ENCODE results near the gene PPP2R2C.

The PPP2R2C gene

GRCh38 chr4:6339818-6340445 lies 132.5 kb downstream of the PPP2R2C start:
- TF ChIP-seq, protein P1, sequence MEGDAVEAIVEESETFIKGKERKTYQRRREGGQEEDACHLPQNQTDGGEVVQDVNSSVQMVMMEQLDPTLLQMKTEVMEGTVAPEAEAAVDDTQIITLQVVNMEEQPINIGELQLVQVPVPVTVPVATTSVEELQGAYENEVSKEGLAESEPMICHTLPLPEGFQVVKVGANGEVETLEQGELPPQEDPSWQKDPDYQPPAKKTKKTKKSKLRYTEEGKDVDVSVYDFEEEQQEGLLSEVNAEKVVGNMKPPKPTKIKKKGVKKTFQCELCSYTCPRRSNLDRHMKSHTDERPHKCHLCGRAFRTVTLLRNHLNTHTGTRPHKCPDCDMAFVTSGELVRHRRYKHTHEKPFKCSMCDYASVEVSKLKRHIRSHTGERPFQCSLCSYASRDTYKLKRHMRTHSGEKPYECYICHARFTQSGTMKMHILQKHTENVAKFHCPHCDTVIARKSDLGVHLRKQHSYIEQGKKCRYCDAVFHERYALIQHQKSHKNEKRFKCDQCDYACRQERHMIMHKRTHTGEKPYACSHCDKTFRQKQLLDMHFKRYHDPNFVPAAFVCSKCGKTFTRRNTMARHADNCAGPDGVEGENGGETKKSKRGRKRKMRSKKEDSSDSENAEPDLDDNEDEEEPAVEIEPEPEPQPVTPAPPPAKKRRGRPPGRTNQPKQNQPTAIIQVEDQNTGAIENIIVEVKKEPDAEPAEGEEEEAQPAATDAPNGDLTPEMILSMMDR (IDR thresholded peaks at IDR 0.05; ENCODE audit: extremely low read depth, insufficient read depth, missing control alignments), result no peak
- no peak for DNase-seq (ENCODE audit: low spot score)
- in situ Hi-C loops (cut with MboI; ENCODE audit: low pct_unique_long_range_greater_than_20kb, low sequenced_read_pairs, unreplicated experiment), result no loop called here

- in situ Hi-C loops (cut with MboI; ENCODE audit: low pct_unique_long_range_greater_than_20kb, low sequenced_read_pairs, unreplicated experiment), result no loop called here
- TF ChIP-seq, protein P1 (IDR thresholded peaks at IDR 0.05; ENCODE audit: extremely low read depth, insufficient read depth, missing control alignments), result no peak
- no peak for DNase-seq (ENCODE audit: low spot score)
Measured at GRCh38 chr4:6338951-6339817, 133.2 kb downstream of the PPP2R2C start.

DNA sequence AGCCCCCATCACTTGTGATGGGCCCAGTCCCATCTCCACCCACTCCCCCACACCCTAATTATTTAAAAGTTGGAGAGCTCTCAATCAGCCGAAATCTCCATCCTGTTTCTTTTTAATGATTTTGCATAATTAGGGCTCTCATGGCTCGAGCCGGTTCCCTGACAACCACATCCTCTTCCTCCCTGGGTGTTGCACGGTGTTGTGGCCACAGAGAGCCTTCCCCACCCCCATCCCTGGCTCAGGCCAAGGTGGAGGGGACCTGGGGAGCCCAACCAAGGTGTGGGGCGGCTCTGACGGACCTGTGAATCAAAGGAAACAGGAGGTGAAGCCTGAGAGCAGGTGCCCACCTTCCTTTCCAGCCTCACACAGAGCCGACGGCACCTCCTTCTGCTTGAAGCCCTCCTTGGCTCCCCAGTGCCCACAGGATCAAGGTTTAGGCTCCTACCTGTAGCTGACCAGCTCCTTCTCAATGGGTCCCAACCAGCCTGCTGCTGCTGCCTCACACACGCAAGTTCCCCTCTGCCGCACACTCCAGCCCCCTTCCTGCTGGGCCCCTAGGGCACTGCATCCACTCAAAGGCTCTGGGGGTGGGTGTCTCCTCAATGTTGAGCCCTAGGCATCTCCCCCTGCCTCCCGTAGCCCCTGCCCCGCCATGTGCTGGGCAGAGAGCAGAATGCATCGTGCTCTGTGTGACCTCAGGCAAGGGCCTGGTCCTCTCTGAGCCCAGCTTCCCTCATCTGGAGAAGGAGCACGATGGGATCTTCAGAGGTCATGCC lies 134.1 kb downstream of the PPP2R2C start:
- in situ Hi-C loops (cut with MboI; ENCODE audit: low pct_unique_long_range_greater_than_20kb, low sequenced_read_pairs, unreplicated experiment), result no loop called here
- TF ChIP-seq, protein P1 (IDR thresholded peaks at IDR 0.05; ENCODE audit: extremely low read depth, insufficient read depth, missing control alignments), result no peak
- DNase-seq (ENCODE audit: low spot score), result no peak

DNA sequence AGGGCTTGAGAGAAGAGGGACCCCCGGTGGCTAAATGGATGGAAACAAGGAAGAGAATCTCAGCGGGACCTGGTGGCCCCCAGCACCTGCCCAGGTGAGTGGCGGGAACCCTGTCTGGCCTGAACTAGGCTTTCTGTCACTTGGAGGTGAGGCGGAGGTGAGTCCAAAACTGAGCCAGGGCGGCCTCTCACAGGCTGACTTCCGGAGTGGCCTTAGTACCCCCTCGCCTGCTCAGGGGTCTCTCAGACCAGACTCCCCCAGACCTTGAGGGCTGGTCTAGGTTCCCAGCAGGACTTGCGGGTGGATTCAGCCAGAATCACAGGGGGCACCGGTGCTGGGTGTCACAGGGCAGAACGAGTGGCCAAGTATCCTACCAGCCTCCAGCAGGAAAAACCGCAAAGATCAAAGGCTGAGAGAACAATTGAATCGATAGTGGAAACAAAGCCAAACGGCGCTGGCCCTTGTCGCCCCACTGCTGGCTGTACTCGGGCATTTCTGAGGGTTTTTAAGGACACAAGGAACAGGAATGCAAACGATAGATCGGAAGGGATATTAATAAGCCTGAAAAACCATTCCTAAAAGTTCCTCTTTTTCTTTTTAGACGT lies 135.0 kb downstream of the PPP2R2C start:
- in situ Hi-C loops (cut with MboI; ENCODE audit: low pct_unique_long_range_greater_than_20kb, low sequenced_read_pairs, unreplicated experiment), result no loop called here
- TF ChIP-seq, protein P1 (IDR thresholded peaks at IDR 0.05; ENCODE audit: extremely low read depth, insufficient read depth, missing control alignments), result no peak
- no peak for DNase-seq (ENCODE audit: low spot score)

DNA sequence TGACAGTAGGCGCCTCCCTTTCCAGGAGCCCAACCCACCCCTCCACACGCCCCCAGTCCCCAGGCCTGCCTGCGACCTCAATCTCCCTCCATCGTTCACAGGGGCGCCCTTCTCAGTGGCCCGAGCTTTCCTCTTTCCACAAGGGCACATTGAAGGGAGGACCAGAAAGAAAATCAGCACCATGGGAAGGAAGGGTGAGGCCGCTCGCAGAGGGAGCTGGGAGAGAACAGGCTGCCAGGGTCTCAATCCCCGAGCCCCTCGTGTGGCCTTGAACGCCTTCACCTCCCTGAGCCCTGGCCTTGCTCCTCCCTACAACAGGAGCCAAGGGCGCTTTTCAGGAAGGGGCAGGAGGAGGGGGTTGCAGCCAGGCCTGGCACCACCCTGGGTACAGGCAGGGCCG lies 136.2 kb downstream of the PPP2R2C start:
- in situ Hi-C loops (cut with MboI; ENCODE audit: low pct_unique_long_range_greater_than_20kb, low sequenced_read_pairs, unreplicated experiment), result no loop called here
- DNase-seq (ENCODE audit: low spot score), result no peak
- TF ChIP-seq, protein P1 (IDR thresholded peaks at IDR 0.05; ENCODE audit: extremely low read depth, insufficient read depth, missing control alignments), result no peak

GRCh38 chr4:6335040-6335590 lies 137.3 kb downstream of the PPP2R2C start:
- DNase-seq (ENCODE audit: low spot score), result no peak
- TF ChIP-seq, protein P1 (IDR thresholded peaks at IDR 0.05; ENCODE audit: extremely low read depth, insufficient read depth, missing control alignments), result peak; percentile 5
- in situ Hi-C loops (cut with MboI; ENCODE audit: low pct_unique_long_range_greater_than_20kb, low sequenced_read_pairs, unreplicated experiment), result no loop called here

All from GM13977 (cell line).